T-helper 1 cell treated with Interleukin-12 subunit alpha and Interleukin-12 subunit beta and Interleukin-4 antibody, amounts not matched to agents 30 ng/mL and 1 ng/mL, for 36 hours (primary cell): ENCODE data around the gene MCIDAS. TPM values are rescaled to one million over a fixed set of nuclear protein-coding genes. Genes with fewer than 3 reads are reported as not detected.

Source experiments
- intact Hi-C: fragments of 100-400 bp; cut with micrococcal nuclease; formaldehyde crosslinking; loops from one replicate; pipeline ENCODE4 v1.15.1; 2024
- total RNA-seq: library from RNA; stranded (reverse); gene quantifications from 2 replicates; pipeline ENCODE4 v1.2.3, GENCODE V29; 2022

The MCIDAS gene
- total RNA-seq, 1 donor from 2014 or later, result not detected

- intact Hi-C loops, result loop anchor here (1.0 kb wide), 1 partner anchor 10 kb away; the partner anchor contains the start of gene CCNO
Observed at GRCh38 chr5:55222985-55223811, 3.9 kb downstream of the MCIDAS start.

- intact Hi-C loops, result no loop called here
Observed at GRCh38 chr5:55222092-55222984, 4.8 kb downstream of the MCIDAS start.

GRCh38 chr5:55220433-55221185 is 6.5 kb downstream of the MCIDAS start:
- intact Hi-C loops, result loop anchor here (1.0 kb wide), 1 partner anchor 10 kb away; no protein-coding TSS in a partner anchor

DNA sequence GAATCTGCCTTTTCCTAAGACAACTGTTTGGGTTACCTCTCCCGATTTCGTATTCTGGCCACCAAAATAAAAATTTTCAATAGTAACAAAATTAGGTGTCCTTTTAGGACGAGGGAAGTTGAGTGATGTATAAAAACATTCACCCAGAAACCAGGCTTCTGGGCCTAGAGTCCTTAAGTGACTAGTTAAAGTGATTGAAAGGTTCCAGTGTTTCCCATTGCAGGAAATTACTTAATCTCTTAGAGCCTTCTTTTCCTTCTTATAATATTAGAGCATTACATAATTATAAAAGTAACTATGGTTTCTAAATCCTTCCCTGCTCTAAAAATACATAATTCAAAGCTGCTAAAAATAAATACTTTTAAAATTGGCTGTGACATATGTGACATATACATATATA is 7.3 kb downstream of the MCIDAS start:
- intact Hi-C loops, result loop anchor here (1.0 kb wide), 1 partner anchor 11 kb away; no protein-coding TSS in a partner anchor

DNA sequence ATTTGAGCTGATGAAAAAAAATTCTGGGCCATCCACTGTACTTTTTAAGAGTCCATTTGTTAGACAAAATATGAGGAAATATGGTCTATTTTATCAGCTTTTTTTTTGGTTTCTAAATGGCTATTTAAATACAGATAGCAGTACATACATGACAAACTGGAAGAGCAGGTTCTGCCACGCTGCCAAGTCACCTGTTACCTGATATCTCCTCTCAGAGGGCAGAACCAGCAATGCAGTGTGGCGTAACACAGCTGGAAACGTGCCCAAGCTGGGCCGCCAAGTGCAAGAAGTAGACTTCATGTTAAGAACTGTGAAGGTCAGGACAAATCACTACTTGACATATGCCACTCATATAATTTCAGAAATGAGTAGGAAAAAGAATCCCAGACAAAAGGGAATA is 8.1 kb downstream of the MCIDAS start:
- intact Hi-C loops, result no loop called here

- intact Hi-C loops, result no loop called here
Observed at GRCh38 chr5:55211184-55211874, 15.8 kb downstream of the MCIDAS start.

GRCh38 chr5:55205001-55205400 is 22.1 kb downstream of the MCIDAS start:
- intact Hi-C loops, result no loop called here

GRCh38 chr5:55191165-55191564 is 36.0 kb downstream of the MCIDAS start:
- intact Hi-C loops, result no loop called here

- intact Hi-C loops, result no loop called here
Observed at GRCh38 chr5:55188656-55189540, 38.2 kb downstream of the MCIDAS start.

DNA sequence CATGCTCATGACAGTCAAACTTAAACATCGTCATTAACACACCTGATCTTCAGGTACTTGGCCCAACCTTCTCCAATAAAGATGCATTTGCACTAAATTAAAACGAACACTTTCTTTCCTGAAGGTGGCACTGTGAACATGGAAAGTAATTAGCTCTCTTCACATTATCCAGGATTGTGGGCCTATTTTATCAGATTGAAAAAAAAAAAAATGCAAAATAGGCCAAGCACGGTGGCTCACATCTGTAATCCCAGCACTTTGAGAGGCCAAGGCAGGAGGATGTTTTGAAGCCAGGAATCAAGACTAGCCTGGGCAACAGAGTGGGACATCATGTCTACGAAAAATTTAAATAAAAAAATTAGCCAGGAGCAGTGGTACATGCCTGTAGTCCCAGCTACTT is 39.7 kb downstream of the MCIDAS start:
- intact Hi-C loops, result no loop called here

- intact Hi-C loops, result no loop called here
Observed at GRCh38 chr5:55180016-55180415, 47.1 kb downstream of the MCIDAS start.

DNA sequence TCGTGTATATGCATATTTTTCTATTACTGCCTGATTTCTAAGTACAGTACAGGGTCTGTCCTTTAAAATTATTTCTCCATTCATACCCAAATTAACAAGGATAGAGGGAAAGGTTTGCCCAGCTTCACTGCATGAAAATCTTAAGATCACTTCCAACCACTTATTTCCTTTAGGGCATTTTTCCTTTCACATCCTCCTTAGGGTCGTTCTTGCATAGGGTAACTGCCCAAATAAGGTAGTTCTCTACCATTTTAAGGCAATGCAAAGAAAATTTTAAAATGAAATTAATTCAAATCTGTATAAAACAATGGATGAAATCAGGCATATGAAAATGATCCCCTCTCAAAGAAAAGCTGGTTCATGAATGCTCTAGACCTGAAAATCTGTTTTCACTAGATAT is 50.0 kb downstream of the MCIDAS start:
- intact Hi-C loops, result no loop called here

DNA sequence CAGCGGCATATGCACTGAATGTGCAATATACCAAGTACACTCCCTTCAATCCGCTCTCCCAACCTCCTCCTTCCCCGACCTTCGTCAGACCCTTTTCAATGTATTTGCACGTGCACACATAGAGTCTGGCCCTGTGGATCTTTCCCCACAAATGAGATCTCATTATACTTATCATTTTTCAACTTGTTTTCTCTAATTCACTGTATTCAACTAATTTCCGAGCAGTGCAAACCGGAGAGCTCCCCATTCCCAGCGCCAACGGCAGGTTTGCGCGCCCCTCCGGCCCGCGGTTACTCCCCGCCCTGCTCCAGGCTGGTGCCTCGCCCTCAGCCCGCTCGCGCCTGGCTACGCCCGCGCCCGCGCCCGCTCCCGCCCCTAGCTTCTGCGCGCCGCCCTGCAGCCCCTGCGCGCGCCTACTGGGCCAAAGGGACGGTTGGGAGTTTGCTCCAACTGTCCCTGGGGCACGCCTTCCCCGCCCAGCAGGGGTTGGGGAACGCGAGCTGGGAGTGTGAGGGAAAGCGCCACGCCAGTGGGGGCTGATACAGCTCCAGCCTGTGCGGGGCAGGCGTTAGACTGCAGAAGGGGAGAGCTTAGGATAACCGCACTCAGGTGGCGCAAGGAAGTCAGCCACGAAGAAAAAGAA is 50.8 kb downstream of the MCIDAS start:
- intact Hi-C loops, result no loop called here

GRCh38 chr5:55175781-55176175 is 51.3 kb downstream of the MCIDAS start:
- intact Hi-C loops, result no loop called here

GRCh38 chr5:55173687-55174230 is 53.4 kb downstream of the MCIDAS start:
- intact Hi-C loops, result loop anchor here (1.0 to 5.0 kb wide), 12 partner anchors 27 to 1154 kb away; partner anchors contain the start of genes ARL15, GZMA, SLC38A9 and SNX18

DNA sequence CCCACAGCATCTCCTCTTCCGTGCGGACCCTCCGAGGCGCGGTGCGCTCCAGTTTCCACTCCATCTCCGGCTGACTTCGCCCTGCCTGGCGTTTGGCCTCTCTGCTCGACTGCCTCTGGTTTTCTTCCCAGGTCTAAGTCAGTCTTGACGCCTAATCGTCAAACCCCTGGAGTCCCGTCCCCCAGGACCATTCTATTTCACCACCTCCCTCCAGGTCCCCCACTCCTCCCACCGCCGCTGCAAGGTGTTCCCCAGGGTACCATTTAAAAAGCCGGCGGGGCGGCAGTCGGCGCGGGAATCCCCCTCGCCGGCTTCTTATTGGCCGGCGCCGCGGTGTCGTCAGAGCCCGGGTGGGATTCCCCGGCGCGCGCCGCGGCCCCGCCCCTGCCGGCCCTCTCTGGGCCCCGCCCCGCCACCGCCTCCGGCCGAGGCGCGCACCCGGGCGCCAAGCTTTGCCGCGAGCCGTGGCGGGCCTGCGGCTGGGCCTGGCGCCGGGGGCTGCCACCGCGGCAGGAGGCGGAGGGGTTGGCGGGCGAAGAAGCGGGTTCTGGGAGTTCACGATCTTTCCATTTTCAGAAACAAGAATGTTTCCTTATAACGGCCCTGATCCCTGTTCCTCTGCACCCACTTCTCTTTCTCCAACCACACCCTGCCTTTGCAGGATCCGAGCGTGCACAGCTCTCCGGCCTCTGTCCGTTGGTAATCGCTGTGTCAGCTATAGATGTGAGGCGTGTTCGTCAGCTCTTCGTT is 54.0 kb downstream of the MCIDAS start, which contains the start of gene CDC20B:
CDC20B (minus strand) TSS at position 241 of the 750 bp plus-strand sequence; CDS start at position 64, 177 bp downstream.
- intact Hi-C loops, result loop anchor here (1.0 to 5.0 kb wide), 18 partner anchors 26 to 1154 kb away; partner anchors contain the start of genes ARL15, DHX29, GZMA and MTREX

DNA sequence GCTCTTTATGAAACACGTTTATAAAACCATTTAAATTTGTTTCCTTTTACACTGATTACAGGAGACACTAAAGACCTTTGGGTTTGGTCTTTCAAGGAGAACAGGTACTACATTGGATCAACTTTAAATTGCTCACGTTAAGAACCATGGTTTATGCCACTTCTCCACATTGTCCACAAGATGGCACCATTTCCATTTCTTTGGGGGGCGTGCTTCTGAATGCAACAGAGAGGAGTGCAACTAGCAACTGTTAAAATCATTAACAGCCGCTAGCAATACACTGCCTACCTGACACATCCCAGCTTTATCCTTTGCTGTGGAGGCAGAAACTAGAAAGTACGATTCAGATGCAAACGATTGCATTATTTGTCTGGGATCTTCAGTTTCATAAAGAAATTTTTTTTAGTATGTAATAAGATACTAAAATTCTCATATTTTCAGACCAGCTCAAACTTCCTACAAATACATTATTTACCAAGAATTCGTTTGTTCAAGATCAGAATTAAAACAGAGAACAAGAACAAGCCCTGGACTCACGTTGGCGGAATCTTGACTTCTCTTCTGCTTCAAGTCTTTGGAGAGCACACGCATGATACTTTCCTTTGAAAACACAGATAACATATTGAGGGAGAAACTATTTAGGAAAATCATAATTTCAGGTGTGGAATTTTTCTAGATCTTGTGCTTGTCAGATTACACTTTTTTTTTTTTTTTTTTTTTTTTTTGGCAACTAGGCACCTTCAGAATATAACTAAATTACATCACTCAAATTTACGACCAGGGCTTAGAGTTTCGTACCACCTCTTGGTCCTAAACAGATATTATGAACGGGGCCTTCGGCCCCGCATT is 54.8 kb downstream of the MCIDAS start:
- intact Hi-C loops, result loop anchor here (1.0 to 5.0 kb wide), 16 partner anchors 25 to 1155 kb away; partner anchors contain the start of genes ARL15, DHX29, GZMA and MTREX
